Natural killer cell (primary cell): Measurements from ENCODE around the gene SLCO2A1. TPM values are rescaled to one million over a fixed set of nuclear protein-coding genes. Genes with fewer than 3 reads are reported as not detected.

Experiments used
- ATAC-seq, 3 donors: fragments of 150-1000 bp in 2 of 3; fragments of 200-7000 bp in 1 of 3; cut with Tn5 transposase; 1 replicate in 1 of 3; 2 replicates in 2 of 3; pipeline ENCODE4 v1.10.0; 2021; ENCODE audit warnings: mild to moderate bottlenecking in 2 of 3, moderate library complexity in 2 of 3
- DNase-seq, 2 donors: peaks; one replicate each; pipeline versions ENCODE4 v3.0.0 to v3.0.0-alpha.2; 2013 to 2021; ENCODE audit warnings: mixed read lengths in 1 of 2
- H3K27ac ChIP-seq: one replicate; pipeline ENCODE4 v1.5.1; 2013; ENCODE audit warnings: mild to moderate bottlenecking, low read length
- H3K27me3 ChIP-seq: one replicate; pipeline ENCODE4 v1.6.1; 2013; ENCODE audit warnings: low read length; ENCODE audit not compliant: control insufficient read depth, insufficient read depth
- H3K36me3 ChIP-seq: one replicate; pipeline ENCODE4 v1.6.1; 2013; ENCODE audit warnings: low read length; ENCODE audit not compliant: control insufficient read depth, insufficient read depth
- H3K4me1 ChIP-seq: one replicate; pipeline ENCODE4 v1.6.1; 2013; ENCODE audit warnings: low read length; ENCODE audit not compliant: control insufficient read depth, insufficient read depth
- H3K4me3 ChIP-seq: one replicate; pipeline ENCODE4 v1.5.1; 2013; ENCODE audit warnings: low read length
- H3K9me3 ChIP-seq: one replicate; pipeline ENCODE4 v1.6.1; 2013; ENCODE audit warnings: low read length; ENCODE audit not compliant: control insufficient read depth, insufficient read depth
- H3K27ac Mint-ChIP-seq, 2 donors: one replicate each; pipeline ENCODE4 v1.8.0; 2022; ENCODE audit warnings: mild to moderate bottlenecking in 2 of 2, mixed read lengths in 2 of 2, moderate library complexity in 1 of 2
- H3K27me3 Mint-ChIP-seq, 2 donors: one replicate each; pipeline ENCODE4 v1.8.0; 2022; ENCODE audit warnings: low read depth in 2 of 2, mixed read lengths in 2 of 2
- H3K36me3 Mint-ChIP-seq: one replicate; pipeline ENCODE4 v1.8.0; 2022; ENCODE audit warnings: mixed read lengths
- H3K4me1 Mint-ChIP-seq, 2 donors: one replicate each; pipeline ENCODE4 v1.8.0; 2022; ENCODE audit warnings: mixed read lengths in 2 of 2
- H3K4me3 Mint-ChIP-seq: one replicate; pipeline ENCODE4 v1.8.0; 2022; ENCODE audit warnings: mild to moderate bottlenecking, moderate library complexity, mixed read lengths
- H3K9me3 Mint-ChIP-seq, 2 donors: one replicate each; pipeline ENCODE4 v1.8.0; 2022; ENCODE audit warnings: mixed read lengths in 2 of 2
- CTCF ChIP-seq: fragments of 200-600 bp; IDR thresholded peaks from one replicate; pipeline ENCODE4 v1.8.0; 2022; ENCODE audit warnings: antibody characterized with exemption
- WGBS: methylation state at CpG from one replicate; pipeline ENCODE4 v1.1.7; 2013; ENCODE audit warnings: missing lambda C conversion rate; ENCODE audit not compliant: insufficient coverage; 5-methylcytosine and 5-hydroxymethylcytosine counted together
- intact Hi-C: fragments of 100-400 bp; cut with micrococcal nuclease; formaldehyde crosslinking; loops from one replicate; pipeline ENCODE4 v1.14.2; 2022
- total RNA-seq, 4 donors: library from RNA; stranded (reverse); fragments of 120-200 nt in 1 of 4; gene quantifications; one replicate each; pipeline versions ENCODE4 v1.2.3 to v1.2.4, GENCODE V29; 2013 to 2022

The SLCO2A1 gene
- total RNA-seq, 3 donors from 2014 or later (not counting 1 experiment from before 2014, with no cell fraction given) = not detected

GRCh38 chr3:133987136-133987535 is 42.6 kb downstream of the SLCO2A1 start:
- H3K36me3 Mint-ChIP-seq = no peaks in the 10 kb centered on the region
- no peaks in the 10 kb centered on the region for H3K9me3 Mint-ChIP-seq
- H3K36me3 ChIP-seq = no peaks in the 10 kb centered on the region
- no peak for TF ChIP-seq CTCF
- no peak overlapping the region for H3K4me3 Mint-ChIP-seq
- no peak overlapping the region for H3K27ac Mint-ChIP-seq
- peaks cover 4% of the 10 kb centered on the region for H3K4me1 ChIP-seq
- DNase-seq (no peak), ATAC-seq (no peak)
- WGBS = 30% methylated on average over 4 of the region's 8 CpGs
- intact Hi-C loops = no loop called here
- no peaks in the 10 kb centered on the region for H3K27me3 ChIP-seq
- H3K9me3 ChIP-seq = no peaks in the 10 kb centered on the region
- no peak overlapping the region for H3K27ac ChIP-seq
- peaks cover 0 to 5% of the 10 kb centered on the region in 2 donors for H3K27me3 Mint-ChIP-seq
- H3K4me1 Mint-ChIP-seq = peaks cover 11 to 12% of the 10 kb centered on the region in 2 donors
- H3K4me3 ChIP-seq = no peak overlapping the region

GRCh38 chr3:133986311-133986710 is 43.4 kb downstream of the SLCO2A1 start:
- no peak overlapping the region for H3K27ac ChIP-seq
- no peaks in the 10 kb centered on the region for H3K27me3 ChIP-seq
- no peaks in the 10 kb centered on the region for H3K36me3 Mint-ChIP-seq
- no peaks in the 10 kb centered on the region for H3K9me3 ChIP-seq
- DNase-seq (no peak), ATAC-seq (no peak)
- no peaks in the 10 kb centered on the region for H3K9me3 Mint-ChIP-seq
- H3K36me3 ChIP-seq = no peaks in the 10 kb centered on the region
- TF ChIP-seq CTCF = no peak
- H3K27ac Mint-ChIP-seq = no peak overlapping the region
- H3K4me1 ChIP-seq = peaks cover 4% of the 10 kb centered on the region
- WGBS = 6% methylated on average over 4 of the region's 6 CpGs
- intact Hi-C loops = no loop called here
- no peak overlapping the region for H3K4me3 ChIP-seq
- no peak overlapping the region for H3K4me3 Mint-ChIP-seq
- H3K4me1 Mint-ChIP-seq = peaks cover 8 to 11% of the 10 kb centered on the region in 2 donors
- peaks cover 0 to 5% of the 10 kb centered on the region in 2 donors for H3K27me3 Mint-ChIP-seq

- intact Hi-C loops = no loop called here
- Mint-ChIP-seq H3K4me1 (peaks cover 8 to 11% of the 10 kb centered on the region in 2 donors), H3K36me3 (no peaks in the 10 kb centered on the region), H3K4me3 (no peak overlapping the region), H3K27ac (no peak overlapping the region), H3K27me3 (peaks cover 0 to 3% of the 10 kb centered on the region in 2 donors), H3K9me3 (no peaks in the 10 kb centered on the region)
- H3K27ac ChIP-seq = no peak overlapping the region
- no peak for TF ChIP-seq CTCF
- no peaks in the 10 kb centered on the region for H3K4me1 ChIP-seq
- H3K4me3 ChIP-seq = no peak overlapping the region
- no peaks in the 10 kb centered on the region for H3K27me3 ChIP-seq
- no peak for ATAC-seq
- no peaks in the 10 kb centered on the region for H3K36me3 ChIP-seq
- 89% methylated on average over 7 of the region's 7 CpGs for WGBS
- DNase-seq = no peak
- no peaks in the 10 kb centered on the region for H3K9me3 ChIP-seq
Observed at GRCh38 chr3:133984975-133985374, 44.8 kb downstream of the SLCO2A1 start.
